H1 (cell line): ENCODE data around the gene MRTFB. TPM values are rescaled to one million over a fixed set of nuclear protein-coding genes. Genes with fewer than 3 reads are reported as not detected.

Source experiments
- CTBP2 ChIP-seq: IDR thresholded peaks from 2 replicates; pipeline ENCODE4 v1.7.0; 2011; ENCODE audit warnings: borderline replicate concordance, mild to moderate bottlenecking, moderate library complexity, mixed read lengths, low read length; ENCODE audit not compliant: insufficient read depth, insufficient read length
- EP300 ChIP-seq, 2 experiments: IDR thresholded peaks; 1 replicate in 1 of 2; 2 replicates in 1 of 2; pipeline ENCODE4 v1.6.1; 2011 to 2012; ENCODE audit warnings: low read depth in 2 of 2, low read length in 2 of 2, mild to moderate bottlenecking in 2 of 2, borderline replicate concordance in 1 of 2, inconsistent platforms in 1 of 2, moderate library complexity in 1 of 2
- SIN3A ChIP-seq, 2 experiments: IDR thresholded peaks in 1 of 2; conservative IDR thresholded peaks in 1 of 2; 2 replicates each; pipeline ENCODE4 v1.6.1; 2011 to 2012; ENCODE audit warnings: low read length in 2 of 2, improper control_type of control experiment in 1 of 2, low read depth in 1 of 2, mild to moderate bottlenecking in 1 of 2
- SP4 ChIP-seq: IDR thresholded peaks from 2 replicates; pipeline ENCODE4 v1.6.1; 2012; ENCODE audit warnings: low read length, inconsistent platforms
- TEAD4 ChIP-seq: IDR thresholded peaks from 2 replicates; pipeline ENCODE4 v1.6.1; 2012; ENCODE audit warnings: low read depth, low read length, inconsistent platforms, mixed read lengths
- polyA plus RNA-seq, 7 experiments: library from polyadenylated mRNA; depleted of rRNA in 3 of 7; stranded (reverse) in 5 of 7; unstranded in 2 of 7; fragments of >200 nt in 5 of 7; fragments of 200-250 nt in 2 of 7; gene quantifications; 1 replicate in 5 of 7; 2 replicates in 1 of 7; 4 replicates in 1 of 7; pipeline versions ENCODE4 v1.2.1 to v1.2.3, GENCODE V29; 2011 to 2013; ENCODE audit warnings: missing spikeins in 2 of 7, mixed read lengths in 2 of 7
- total RNA-seq: library from RNA; stranded (reverse); fragmentation: NEBNext Ultra II Directional; extraction: Animal tissue kit (Norgen Biotek cat#: 25700); gene quantifications from 2 replicates; pipeline ENCODE4 v1.2.1, GENCODE V29; 2021

The MRTFB gene
- total and polyA plus RNA-seq, 2 of the 8 experiments (the other 6 are each of a cell fraction or from before 2014, with no cell fraction given): 13.5 to 34.9 TPM

GRCh38 chr16:14026572-14027285 is 44.4 kb upstream of the MRTFB start (continued):
- no peak for TF ChIP-seq TEAD4
- TF ChIP-seq SIN3A (conservative IDR thresholded peaks at IDR 0.05 in 1 of 2, IDR thresholded peaks at IDR 0.05 in 1 of 2; ENCODE audit: low read depth in 1 of 2, low read length in 2 of 2): no peak
- no peak for TF ChIP-seq EP300 (IDR thresholded peaks at IDR 0.05; ENCODE audit: borderline replicate concordance in 1 of 2, low read depth in 2 of 2, low read length in 2 of 2)
- no peak for TF ChIP-seq SP4
- no peak for TF ChIP-seq CTBP2
